Measurements from ENCODE around the gene RILPL1.

RILPL1 gene

GRCh38 chr12:123529686-123530085 is 3.8 kb downstream of the RILPL1 start:
- no peak for TF ChIP-seq CTCF (IDR thresholded peaks at IDR 0.05; ENCODE audit: borderline replicate concordance, control extremely low read depth, extremely low read depth, insufficient read depth, missing control alignments)
- in situ Hi-C loops (cut with MboI; ENCODE audit: low sequenced_read_pairs, unreplicated experiment): no loop called here
- no peak for DNase-seq (ENCODE audit: low spot score)

GRCh38 chr12:123528858-123529257 is 4.7 kb downstream of the RILPL1 start:
- in situ Hi-C loops (cut with MboI; ENCODE audit: low sequenced_read_pairs, unreplicated experiment): no loop called here
- DNase-seq (ENCODE audit: low spot score): no peak
- no peak for TF ChIP-seq CTCF (IDR thresholded peaks at IDR 0.05; ENCODE audit: borderline replicate concordance, control extremely low read depth, extremely low read depth, insufficient read depth, missing control alignments)

GRCh38 chr12:123526542-123527080 is 6.9 kb downstream of the RILPL1 start:
- in situ Hi-C loops (cut with MboI; ENCODE audit: low sequenced_read_pairs, unreplicated experiment): no loop called here
- no peak for DNase-seq (ENCODE audit: low spot score)
- no peak for TF ChIP-seq CTCF (IDR thresholded peaks at IDR 0.05; ENCODE audit: borderline replicate concordance, control extremely low read depth, extremely low read depth, insufficient read depth, missing control alignments)

GRCh38 chr12:123524378-123524777 is 9.1 kb downstream of the RILPL1 start:
- in situ Hi-C loops (cut with MboI; ENCODE audit: low sequenced_read_pairs, unreplicated experiment): no loop called here
- no peak for TF ChIP-seq CTCF (IDR thresholded peaks at IDR 0.05; ENCODE audit: borderline replicate concordance, control extremely low read depth, extremely low read depth, insufficient read depth, missing control alignments)
- no peak for DNase-seq (ENCODE audit: low spot score)

GRCh38 chr12:123523518-123523917 is 10.0 kb downstream of the RILPL1 start:
- no peak for DNase-seq (ENCODE audit: low spot score)
- no peak for TF ChIP-seq CTCF (IDR thresholded peaks at IDR 0.05; ENCODE audit: borderline replicate concordance, control extremely low read depth, extremely low read depth, insufficient read depth, missing control alignments)
- in situ Hi-C loops (cut with MboI; ENCODE audit: low sequenced_read_pairs, unreplicated experiment): no loop called here

GRCh38 chr12:123522164-123522563 is 11.4 kb downstream of the RILPL1 start:
- no peak for DNase-seq (ENCODE audit: low spot score)
- in situ Hi-C loops (cut with MboI; ENCODE audit: low sequenced_read_pairs, unreplicated experiment): no loop called here
- TF ChIP-seq CTCF (IDR thresholded peaks at IDR 0.05; ENCODE audit: borderline replicate concordance, control extremely low read depth, extremely low read depth, insufficient read depth, missing control alignments): no peak

All from GM13976 (cell line).